HG03045 (cell line): ENCODE measurements around the gene TNFRSF17.

Experiments used
- ATAC-seq: cut with Tn5 transposase; IDR thresholded peaks from one replicate; pipeline ENCODE4 v1.9.1; 2021; ENCODE audit warnings: mild to moderate bottlenecking, moderate library complexity; ENCODE audit not compliant: unreplicated experiment

Gene TNFRSF17

DNA sequence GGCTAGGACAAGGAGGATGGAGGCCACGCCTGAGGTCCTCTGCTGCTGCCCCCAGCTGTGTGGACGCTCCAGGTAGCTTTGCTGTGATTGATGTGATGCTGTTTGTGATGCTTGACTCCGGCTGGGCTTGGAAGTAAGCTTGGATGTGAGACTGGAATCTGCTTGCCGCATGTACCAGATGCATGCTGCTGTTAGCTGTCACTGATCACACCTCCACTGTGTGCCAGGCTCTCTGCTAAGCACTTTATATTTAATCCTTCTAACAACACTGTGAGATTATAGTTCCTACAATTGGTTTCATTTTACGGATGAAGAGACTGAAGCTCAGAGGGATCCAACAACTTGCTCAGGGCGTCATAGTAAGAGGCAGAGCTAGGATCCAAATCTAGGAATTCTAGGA lies 35.0 kb downstream of the TNFRSF17 start:
- ATAC-seq = no peak

DNA sequence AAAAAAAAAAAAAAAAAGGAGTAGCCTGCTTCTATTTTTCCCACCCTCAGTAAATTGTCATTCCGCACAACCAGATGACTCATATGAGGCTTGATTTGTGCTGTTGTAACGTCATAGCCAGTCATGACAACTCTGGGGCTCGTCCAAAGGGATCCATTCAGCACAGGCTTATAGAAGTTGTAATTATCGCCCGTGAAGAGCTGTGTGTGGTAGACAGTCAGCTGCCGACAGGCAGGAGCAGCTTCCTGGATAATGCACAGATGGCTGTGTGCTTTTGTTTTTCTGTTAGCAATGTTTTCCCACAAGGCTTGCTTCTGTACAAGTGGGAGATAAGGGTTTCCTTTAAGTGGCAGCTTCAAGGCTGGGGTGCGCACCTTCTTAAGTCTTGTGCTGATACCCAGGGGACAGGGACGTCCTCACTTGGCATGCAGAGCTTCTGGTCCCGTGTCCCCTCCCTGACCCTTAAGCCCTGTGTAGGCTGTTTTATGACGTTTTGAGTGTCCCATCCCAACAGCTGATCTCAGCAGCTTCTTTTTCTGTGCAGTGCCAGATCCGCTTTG lies 37.5 kb downstream of the TNFRSF17 start:
- no peak for ATAC-seq

GRCh38 chr16:12006637-12007036 lies 41.6 kb downstream of the TNFRSF17 start:
- ATAC-seq = no peak

- no peak for ATAC-seq
These were observed 44.5 kb downstream of the TNFRSF17 start for GRCh38 chr16:12009462-12009861.

GRCh38 chr16:12009922-12010321 lies 44.9 kb downstream of the TNFRSF17 start:
- ATAC-seq = no peak

GRCh38 chr16:12010388-12011251 lies 45.6 kb downstream of the TNFRSF17 start:
- ATAC-seq = no peak

GRCh38 chr16:12011565-12011964 lies 46.6 kb downstream of the TNFRSF17 start:
- no peak for ATAC-seq

DNA sequence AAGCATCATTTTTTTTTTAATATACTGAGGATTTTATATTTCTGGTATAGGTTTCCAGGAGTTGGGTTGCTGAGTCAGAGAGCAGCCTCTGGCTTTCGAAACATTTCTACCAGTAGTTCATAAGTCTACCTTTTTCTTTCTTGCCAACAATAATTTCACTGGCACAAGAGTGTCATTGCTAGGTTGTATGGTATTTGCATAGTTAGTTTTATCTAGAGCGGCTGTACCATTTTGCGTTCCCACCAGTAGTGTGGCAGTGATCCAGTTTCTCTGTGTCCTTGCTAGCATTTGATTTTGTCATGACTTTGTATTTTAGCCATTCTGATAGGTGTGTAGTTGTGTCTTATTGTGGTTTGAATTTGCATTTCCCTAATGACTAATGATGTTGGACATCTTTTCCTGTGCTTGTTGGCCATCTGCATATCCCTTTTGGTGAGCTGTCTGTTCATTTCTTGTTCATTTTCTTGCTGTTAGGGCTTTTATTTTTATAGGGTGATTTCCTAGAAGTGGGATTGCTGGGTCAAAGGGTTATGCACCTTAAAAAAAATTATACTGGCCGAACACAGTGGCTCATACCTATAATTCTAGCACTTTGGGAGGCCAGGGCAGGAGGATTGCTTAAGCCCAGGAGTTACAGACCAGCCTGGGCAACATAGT lies 51.4 kb downstream of the TNFRSF17 start:
- no peak for ATAC-seq

- no peak for ATAC-seq
These were observed 52.5 kb downstream of the TNFRSF17 start for GRCh38 chr16:12017558-12017957.
